ENCODE results near the gene LIN7B.

LIN7B gene

DNA sequence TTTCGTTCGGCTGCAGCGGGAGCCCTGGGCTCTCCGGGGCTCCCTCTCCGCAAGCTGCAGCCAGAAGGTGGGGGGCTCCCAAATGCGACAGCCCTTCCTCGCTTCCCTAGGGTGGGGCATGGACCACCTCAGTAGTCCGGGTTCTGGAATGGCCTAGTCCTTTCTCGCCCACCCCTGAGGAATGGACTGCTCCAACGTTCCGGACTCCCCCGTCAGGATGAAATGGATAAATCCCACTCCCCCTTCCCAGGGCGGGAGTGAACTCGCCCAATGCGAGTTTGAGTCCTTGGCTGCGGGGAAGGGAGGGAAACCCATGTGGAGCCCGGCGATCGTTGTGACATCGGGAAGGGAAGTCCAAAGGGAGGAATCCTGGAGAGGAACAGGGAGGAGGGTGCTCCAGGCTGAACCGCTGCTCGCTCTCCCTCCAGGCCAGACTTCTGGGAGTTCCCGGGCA is 35.5 kb downstream of the LIN7B start (continued):
- TF ChIP-seq ZNF623 (tag by site-specific recombination; IDR thresholded peaks at IDR 0.05) (no peak), ZNF664 (tag by site-specific recombination; IDR thresholded peaks at IDR 0.05) (peak; percentile 4; the same call in 1 of the 2 replicates), SETDB1 (IDR thresholded peaks at IDR 0.05; ENCODE audit: insufficient read length, low read length) (no peak), ZNF292 (tag by site-specific recombination; IDR thresholded peaks at IDR 0.05; ENCODE audit: borderline replicate concordance, low read depth) (no peak), ZNF416 (tag by site-specific recombination; IDR thresholded peaks at IDR 0.05) (no peak), MYNN (tag by site-specific recombination; IDR thresholded peaks at IDR 0.05; ENCODE audit: borderline replicate concordance) (no peak), ZNF239 (tag by site-specific recombination; IDR thresholded peaks at IDR 0.05) (0 out of 2 replicates have a peak, but pooled peaks have one; percentile 8), MZF1 (tag by site-specific recombination; IDR thresholded peaks at IDR 0.05; ENCODE audit: borderline replicate concordance) (peak; percentile 29; the same call in 1 of the 2 replicates), ZNF529 (tag by site-specific recombination; IDR thresholded peaks at IDR 0.05; ENCODE audit: insufficient replicate concordance) (no peak), ZNF324 (tag by site-specific recombination; IDR thresholded peaks at IDR 0.05) (no peak; the same call in 1 of the 2 replicates), ZNF544 (tag by site-specific recombination; IDR thresholded peaks at IDR 0.05) (no peak), SP3 (tag by site-specific recombination; IDR thresholded peaks at IDR 0.05) (no peak; the same call in 1 of the 2 replicates), GLIS1 (tag by site-specific recombination; IDR thresholded peaks at IDR 0.05) (no peak; the same call in 1 of the 2 replicates), ZNF391 (tag by site-specific recombination; IDR thresholded peaks at IDR 0.05; ENCODE audit: borderline replicate concordance, low read depth) (peak; percentile 83; the same call in 1 of the 2 replicates), ZNF660 (tag by site-specific recombination; IDR thresholded peaks at IDR 0.05) (peak; percentile 30; the same call in 1 of the 2 replicates), ZNF707 (tag by site-specific recombination; IDR thresholded peaks at IDR 0.05) (no peak), ZNF571 (tag by site-specific recombination; IDR thresholded peaks at IDR 0.05) (no peak), ZNF585B (tag by site-specific recombination; IDR thresholded peaks at IDR 0.05) (no peak), ZNF791 (tag by site-specific recombination; IDR thresholded peaks at IDR 0.05) (no peak), ZNF785 (tag by site-specific recombination; IDR thresholded peaks at IDR 0.05) (no peak), SCRT1 (tag by site-specific recombination; IDR thresholded peaks at IDR 0.05; ENCODE audit: borderline replicate concordance) (no peak), ZNF747 (tag by site-specific recombination; IDR thresholded peaks at IDR 0.05) (no peak), ZNF23 (tag by site-specific recombination; IDR thresholded peaks at IDR 0.05; ENCODE audit: borderline replicate concordance) (no peak), ZNF621 (tag by site-specific recombination; IDR thresholded peaks at IDR 0.05) (no peak), ZNF274 (IDR thresholded peaks at IDR 0.05; ENCODE audit: low read length) (no peak), ZNF274 (tag by site-specific recombination; IDR thresholded peaks at IDR 0.05; ENCODE audit: borderline replicate concordance) (no peak), ZNF10 (tag by site-specific recombination; IDR thresholded peaks at IDR 0.05) (0 out of 2 replicates have a peak, but pooled peaks have one; percentile 38), ZBTB17 (tag by site-specific recombination; IDR thresholded peaks at IDR 0.05) (peak; percentile 86), ZSCAN30 (tag by site-specific recombination; IDR thresholded peaks at IDR 0.05) (peak; percentile 59; the same call in 1 of the 2 replicates), ZNF214 (tag by site-specific recombination; IDR thresholded peaks at IDR 0.05; ENCODE audit: borderline replicate concordance) (no peak), SALL2 (tag by site-specific recombination; IDR thresholded peaks at IDR 0.05; ENCODE audit: borderline replicate concordance) (no peak)
- TF ChIP-seq, protein P1, sequence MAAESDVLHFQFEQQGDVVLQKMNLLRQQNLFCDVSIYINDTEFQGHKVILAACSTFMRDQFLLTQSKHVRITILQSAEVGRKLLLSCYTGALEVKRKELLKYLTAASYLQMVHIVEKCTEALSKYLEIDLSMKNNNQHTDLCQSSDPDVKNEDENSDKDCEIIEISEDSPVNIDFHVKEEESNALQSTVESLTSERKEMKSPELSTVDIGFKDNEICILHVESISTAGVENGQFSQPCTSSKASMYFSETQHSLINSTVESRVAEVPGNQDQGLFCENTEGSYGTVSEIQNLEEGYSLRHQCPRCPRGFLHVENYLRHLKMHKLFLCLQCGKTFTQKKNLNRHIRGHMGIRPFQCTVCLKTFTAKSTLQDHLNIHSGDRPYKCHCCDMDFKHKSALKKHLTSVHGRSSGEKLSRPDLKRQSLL (tag by site-specific recombination; IDR thresholded peaks at IDR 0.05) = peak; percentile 50; the same call in 1 of the 2 replicates
- TF ChIP-seq, protein P2, sequence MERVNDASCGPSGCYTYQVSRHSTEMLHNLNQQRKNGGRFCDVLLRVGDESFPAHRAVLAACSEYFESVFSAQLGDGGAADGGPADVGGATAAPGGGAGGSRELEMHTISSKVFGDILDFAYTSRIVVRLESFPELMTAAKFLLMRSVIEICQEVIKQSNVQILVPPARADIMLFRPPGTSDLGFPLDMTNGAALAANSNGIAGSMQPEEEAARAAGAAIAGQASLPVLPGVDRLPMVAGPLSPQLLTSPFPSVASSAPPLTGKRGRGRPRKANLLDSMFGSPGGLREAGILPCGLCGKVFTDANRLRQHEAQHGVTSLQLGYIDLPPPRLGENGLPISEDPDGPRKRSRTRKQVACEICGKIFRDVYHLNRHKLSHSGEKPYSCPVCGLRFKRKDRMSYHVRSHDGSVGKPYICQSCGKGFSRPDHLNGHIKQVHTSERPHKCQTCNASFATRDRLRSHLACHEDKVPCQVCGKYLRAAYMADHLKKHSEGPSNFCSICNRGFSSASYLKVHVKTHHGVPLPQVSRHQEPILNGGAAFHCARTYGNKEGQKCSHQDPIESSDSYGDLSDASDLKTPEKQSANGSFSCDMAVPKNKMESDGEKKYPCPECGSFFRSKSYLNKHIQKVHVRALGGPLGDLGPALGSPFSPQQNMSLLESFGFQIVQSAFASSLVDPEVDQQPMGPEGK (tag by site-specific recombination; IDR thresholded peaks at IDR 0.05) = peak; percentile 84
- TF ChIP-seq, protein P3, sequence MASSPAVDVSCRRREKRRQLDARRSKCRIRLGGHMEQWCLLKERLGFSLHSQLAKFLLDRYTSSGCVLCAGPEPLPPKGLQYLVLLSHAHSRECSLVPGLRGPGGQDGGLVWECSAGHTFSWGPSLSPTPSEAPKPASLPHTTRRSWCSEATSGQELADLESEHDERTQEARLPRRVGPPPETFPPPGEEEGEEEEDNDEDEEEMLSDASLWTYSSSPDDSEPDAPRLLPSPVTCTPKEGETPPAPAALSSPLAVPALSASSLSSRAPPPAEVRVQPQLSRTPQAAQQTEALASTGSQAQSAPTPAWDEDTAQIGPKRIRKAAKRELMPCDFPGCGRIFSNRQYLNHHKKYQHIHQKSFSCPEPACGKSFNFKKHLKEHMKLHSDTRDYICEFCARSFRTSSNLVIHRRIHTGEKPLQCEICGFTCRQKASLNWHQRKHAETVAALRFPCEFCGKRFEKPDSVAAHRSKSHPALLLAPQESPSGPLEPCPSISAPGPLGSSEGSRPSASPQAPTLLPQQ (tag by site-specific recombination; IDR thresholded peaks at IDR 0.05) = peak; percentile 25; the same call in 1 of the 2 replicates
- TF ChIP-seq, protein P4, sequence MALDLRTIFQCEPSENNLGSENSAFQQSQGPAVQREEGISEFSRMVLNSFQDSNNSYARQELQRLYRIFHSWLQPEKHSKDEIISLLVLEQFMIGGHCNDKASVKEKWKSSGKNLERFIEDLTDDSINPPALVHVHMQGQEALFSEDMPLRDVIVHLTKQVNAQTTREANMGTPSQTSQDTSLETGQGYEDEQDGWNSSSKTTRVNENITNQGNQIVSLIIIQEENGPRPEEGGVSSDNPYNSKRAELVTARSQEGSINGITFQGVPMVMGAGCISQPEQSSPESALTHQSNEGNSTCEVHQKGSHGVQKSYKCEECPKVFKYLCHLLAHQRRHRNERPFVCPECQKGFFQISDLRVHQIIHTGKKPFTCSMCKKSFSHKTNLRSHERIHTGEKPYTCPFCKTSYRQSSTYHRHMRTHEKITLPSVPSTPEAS (tag by site-specific recombination; IDR thresholded peaks at IDR 0.05) = no peak
- TF ChIP-seq, protein P5, sequence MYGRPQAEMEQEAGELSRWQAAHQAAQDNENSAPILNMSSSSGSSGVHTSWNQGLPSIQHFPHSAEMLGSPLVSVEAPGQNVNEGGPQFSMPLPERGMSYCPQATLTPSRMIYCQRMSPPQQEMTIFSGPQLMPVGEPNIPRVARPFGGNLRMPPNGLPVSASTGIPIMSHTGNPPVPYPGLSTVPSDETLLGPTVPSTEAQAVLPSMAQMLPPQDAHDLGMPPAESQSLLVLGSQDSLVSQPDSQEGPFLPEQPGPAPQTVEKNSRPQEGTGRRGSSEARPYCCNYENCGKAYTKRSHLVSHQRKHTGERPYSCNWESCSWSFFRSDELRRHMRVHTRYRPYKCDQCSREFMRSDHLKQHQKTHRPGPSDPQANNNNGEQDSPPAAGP (tag by site-specific recombination; IDR thresholded peaks at IDR 0.05) = no peak; the same call in 1 of the 2 replicates

All from HEK293 (cell line).